GM21786 (cell line): ENCODE measurements around the gene SLC40A1.

Experiments
- ATAC-seq: cut with Tn5 transposase; IDR thresholded peaks from one replicate; pipeline ENCODE4 v1.9.1; 2021; ENCODE audit not compliant: unreplicated experiment

The SLC40A1 gene

GRCh38 chr2:189516546-189516945 lies 64.0 kb downstream of the SLC40A1 start:
- no peak for ATAC-seq

- ATAC-seq: no peak
Measured at GRCh38 chr2:189515264-189515663, 65.3 kb downstream of the SLC40A1 start.

- no peak for ATAC-seq
Measured at GRCh38 chr2:189514104-189514503, 66.5 kb downstream of the SLC40A1 start.

GRCh38 chr2:189512879-189513278 lies 67.7 kb downstream of the SLC40A1 start:
- no peak for ATAC-seq

GRCh38 chr2:189511960-189512319 lies 68.6 kb downstream of the SLC40A1 start:
- ATAC-seq: no peak

- ATAC-seq: no peak
Measured at GRCh38 chr2:189511210-189511959, 69.2 kb downstream of the SLC40A1 start.
